ENCODE results near the gene MED9. TPM values are rescaled to one million over a fixed set of nuclear protein-coding genes. Genes with fewer than 3 reads are reported as not detected.

The MED9 gene
- polyA plus RNA-seq, 1 of the 3 experiments (the other 2 are of a cell fraction): 10.1 TPM

DNA sequence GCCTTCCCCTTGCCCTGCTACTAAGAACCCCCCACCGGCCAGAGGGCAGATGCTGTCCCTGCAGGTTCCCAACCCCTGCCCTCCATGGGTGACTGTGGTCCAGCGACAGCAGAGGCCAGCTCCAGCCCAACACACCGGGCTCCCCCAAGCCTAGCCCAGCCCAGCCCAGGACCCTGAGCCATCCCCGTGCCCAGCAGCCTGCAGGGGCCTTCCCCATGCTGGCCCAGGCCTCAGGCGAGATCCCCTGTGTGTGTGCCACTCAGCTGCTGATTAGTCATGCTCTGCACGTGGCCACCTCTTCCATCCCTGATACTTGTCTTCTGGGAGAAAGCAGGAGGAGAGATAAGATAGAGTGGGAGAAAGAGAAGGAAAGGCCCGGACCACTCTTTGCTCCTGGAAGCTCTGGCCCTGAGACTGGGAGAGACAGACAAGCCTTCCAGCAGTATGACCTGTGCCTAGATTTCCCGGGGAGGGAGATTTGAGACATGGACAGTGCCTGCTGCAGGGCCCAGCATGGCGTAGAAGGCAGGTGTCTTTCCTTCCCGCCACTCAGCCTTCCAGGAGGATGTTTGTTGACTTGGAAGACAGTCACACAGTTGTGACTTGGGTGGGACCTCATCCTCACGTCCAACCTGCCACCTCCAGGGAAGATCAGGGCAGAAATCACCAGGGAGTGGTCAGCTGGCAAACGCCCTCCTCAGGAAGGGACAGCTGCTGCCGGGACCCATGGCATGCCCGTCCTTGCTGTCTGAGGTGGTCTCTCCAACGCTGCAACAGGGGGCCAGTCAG is 60.7 kb downstream of the MED9 start:
- 83% methylated on average over 5 of the region's 15 CpGs for WGBS (ENCODE audit: low lambda C conversion rate)
- CTCF ChIA-PET: interaction anchor here (0.8 to 2.6 kb wide), 5 partner anchors 11 to 75 kb away, joined by 3 to 15 read pairs (median 3); no protein-coding TSS in a partner anchor
- no peak overlapping the region for H3K4me3 ChIP-seq (ENCODE audit: low read depth in 2 of 2, low read length in 1 of 2)
- H3K27ac ChIP-seq (ENCODE audit: low read depth in 2 of 2, low read length in 1 of 2): no peak overlapping the region; a peak in 1 of 4 replicates
- POLR2A ChIA-PET: no interaction called here
- H2AFZ ChIP-seq (ENCODE audit: low read depth): no peak overlapping the region
- peaks cover 0 to 62% of the 10 kb centered on the region in 2 experiments; a peak in 1 of 4 replicates for H3K4me1 ChIP-seq (ENCODE audit: control insufficient read depth in 1 of 2, insufficient read depth in 2 of 2, low read depth in 1 of 2, low read length in 1 of 2)
- H3K9me2 ChIP-seq: no peaks in the 10 kb centered on the region
- H3K79me2 ChIP-seq (ENCODE audit: insufficient read depth): no peaks in the 10 kb centered on the region
- TF ChIP-seq NFIC (IDR thresholded peaks at IDR 0.05; ENCODE audit: borderline replicate concordance) (no peak), SMC3 (IDR thresholded peaks at IDR 0.05; ENCODE audit: low read depth, low read length) (no peak), MXI1 (IDR thresholded peaks at IDR 0.05; ENCODE audit: low read depth, low read length) (no peak), JUND (IDR thresholded peaks at IDR 0.05) (no peak), RXRA (IDR thresholded peaks at IDR 0.05; ENCODE audit: borderline replicate concordance, low read depth) (no peak), REST (IDR thresholded peaks at IDR 0.05; ENCODE audit: low read depth, low read length) (no peak), IRF3 (IDR thresholded peaks at IDR 0.05; ENCODE audit: low read depth, low read length) (no peak)
- no peak overlapping the region for H3K9ac ChIP-seq
- H4K20me1 ChIP-seq (ENCODE audit: insufficient read depth): no peaks in the 10 kb centered on the region
- H3K36me3 ChIP-seq (replicated peaks in 1 of 2; ENCODE audit: control insufficient read depth in 1 of 2, insufficient read depth in 2 of 2, low read length in 1 of 2): no peaks in the 10 kb centered on the region
- no peak for DNase-seq
- H3F3A ChIP-seq (replicated peaks; ENCODE audit: insufficient read depth): no peaks in the 10 kb centered on the region
- H3K4me2 ChIP-seq: no peak overlapping the region
- H3K27me3 ChIP-seq (ENCODE audit: insufficient read depth): no peaks in the 10 kb centered on the region
- no peaks in the 10 kb centered on the region for H3K9me3 ChIP-seq

GRCh38 chr17:17538417-17539391 is 61.9 kb downstream of the MED9 start:
- no peak overlapping the region for H3K4me2 ChIP-seq
- H3K4me3 ChIP-seq (ENCODE audit: low read depth in 2 of 2, low read length in 1 of 2): no peak overlapping the region
- POLR2A ChIA-PET: no interaction called here
- H3K9ac ChIP-seq: no peak overlapping the region
- peaks cover 0 to 65% of the 10 kb centered on the region in 2 experiments; a peak in 1 of 4 replicates for H3K4me1 ChIP-seq (ENCODE audit: control insufficient read depth in 1 of 2, insufficient read depth in 2 of 2, low read depth in 1 of 2, low read length in 1 of 2)
- no peaks in the 10 kb centered on the region for H3F3A ChIP-seq (replicated peaks; ENCODE audit: insufficient read depth)
- H2AFZ ChIP-seq (ENCODE audit: low read depth): no peak overlapping the region
- no peaks in the 10 kb centered on the region for H3K36me3 ChIP-seq (replicated peaks in 1 of 2; ENCODE audit: control insufficient read depth in 1 of 2, insufficient read depth in 2 of 2, low read length in 1 of 2)
- H3K27me3 ChIP-seq (ENCODE audit: insufficient read depth): no peaks in the 10 kb centered on the region
- DNase-seq: no peak
- H3K79me2 ChIP-seq (ENCODE audit: insufficient read depth): no peaks in the 10 kb centered on the region
- H3K9me3 ChIP-seq: no peaks in the 10 kb centered on the region
- H4K20me1 ChIP-seq (ENCODE audit: insufficient read depth): no peaks in the 10 kb centered on the region
- no peaks in the 10 kb centered on the region for H3K9me2 ChIP-seq
- no peak overlapping the region for H3K27ac ChIP-seq (ENCODE audit: low read depth in 2 of 2, low read length in 1 of 2)
- CTCF ChIA-PET: interaction anchor here (0.9 to 2.6 kb wide), 4 partner anchors 15 to 103 kb away, joined by 3 to 15 read pairs (median 9); partner anchors contain the start of gene RASD1
- 75% methylated on average over 10 of the region's 10 CpGs for WGBS (ENCODE audit: low lambda C conversion rate)
- TF ChIP-seq POLR2AphosphoS5 (IDR thresholded peaks at IDR 0.05; ENCODE audit: low read depth, low read length) (no peak), TAF1 (IDR thresholded peaks at IDR 0.05; ENCODE audit: borderline replicate concordance, low read depth, low read length) (no peak), CHD2 (IDR thresholded peaks at IDR 0.05; ENCODE audit: low read length, partially characterized antibody) (no peak), MEF2A (IDR thresholded peaks at IDR 0.05; ENCODE audit: borderline replicate concordance, low read depth) (no peak), SMC3 (IDR thresholded peaks at IDR 0.05; ENCODE audit: low read depth, low read length) (no peak), GABPA (IDR thresholded peaks at IDR 0.05; ENCODE audit: low read depth) (no peak), EP300 (IDR thresholded peaks at IDR 0.05; ENCODE audit: borderline replicate concordance in 1 of 2, low read depth in 1 of 2, low read length in 1 of 2) (no peak), TEAD4 (IDR thresholded peaks at IDR 0.05; ENCODE audit: borderline replicate concordance, insufficient read depth) (no peak), SIN3A (IDR thresholded peaks at IDR 0.05; ENCODE audit: borderline replicate concordance, low read depth, low read length) (no peak), TCF12 (IDR thresholded peaks at IDR 0.05) (no peak), CTCF (IDR thresholded peaks at IDR 0.05) (no peak), RAD21 (IDR thresholded peaks at IDR 0.05; ENCODE audit: low read length) (no peak)
